ENCODE results near the gene TEX36. TPM values are rescaled to one million over a fixed set of nuclear protein-coding genes. Genes with fewer than 3 reads are reported as not detected.

Gene TEX36
- total RNA-seq, 1 experiment from 2014 or later, result 1.3 TPM

DNA sequence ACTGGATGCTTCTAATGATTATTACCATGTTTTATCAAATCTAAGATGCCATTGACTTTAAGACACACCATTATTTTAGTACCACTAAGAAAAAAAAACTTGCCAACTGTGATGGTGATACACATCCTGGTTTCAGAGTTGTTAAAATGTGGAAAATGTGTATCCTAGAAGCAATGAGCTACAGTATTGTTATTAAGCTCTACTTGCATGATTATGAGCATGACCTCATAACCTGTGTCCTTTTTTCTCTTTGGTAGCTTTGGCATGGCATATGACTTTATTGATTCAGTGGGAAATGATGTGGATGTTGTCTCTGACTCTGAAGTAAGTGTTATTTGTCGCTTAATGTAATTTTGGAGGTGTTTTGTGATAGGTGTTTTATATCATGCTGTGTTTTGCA, 39.8 kb upstream of the TEX36 start:
- no peak for DNase-seq (ENCODE audit: low spot score)
- ChIA-PET POLR2A (ENCODE audit: low non-redundant PET) (no interaction called here), CTCF (no interaction called here)
- H3K27me3 ChIP-seq (replicated peaks; ENCODE audit: insufficient read depth, low read depth, low read length, poor library complexity), result no peaks in the 10 kb centered on the region
- TF ChIP-seq, protein P1, sequence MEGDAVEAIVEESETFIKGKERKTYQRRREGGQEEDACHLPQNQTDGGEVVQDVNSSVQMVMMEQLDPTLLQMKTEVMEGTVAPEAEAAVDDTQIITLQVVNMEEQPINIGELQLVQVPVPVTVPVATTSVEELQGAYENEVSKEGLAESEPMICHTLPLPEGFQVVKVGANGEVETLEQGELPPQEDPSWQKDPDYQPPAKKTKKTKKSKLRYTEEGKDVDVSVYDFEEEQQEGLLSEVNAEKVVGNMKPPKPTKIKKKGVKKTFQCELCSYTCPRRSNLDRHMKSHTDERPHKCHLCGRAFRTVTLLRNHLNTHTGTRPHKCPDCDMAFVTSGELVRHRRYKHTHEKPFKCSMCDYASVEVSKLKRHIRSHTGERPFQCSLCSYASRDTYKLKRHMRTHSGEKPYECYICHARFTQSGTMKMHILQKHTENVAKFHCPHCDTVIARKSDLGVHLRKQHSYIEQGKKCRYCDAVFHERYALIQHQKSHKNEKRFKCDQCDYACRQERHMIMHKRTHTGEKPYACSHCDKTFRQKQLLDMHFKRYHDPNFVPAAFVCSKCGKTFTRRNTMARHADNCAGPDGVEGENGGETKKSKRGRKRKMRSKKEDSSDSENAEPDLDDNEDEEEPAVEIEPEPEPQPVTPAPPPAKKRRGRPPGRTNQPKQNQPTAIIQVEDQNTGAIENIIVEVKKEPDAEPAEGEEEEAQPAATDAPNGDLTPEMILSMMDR (conservative IDR thresholded peaks at IDR 0.05; ENCODE audit: low read depth, low read length), result no peak
- no peak for TF ChIP-seq EZH2 (IDR thresholded peaks at IDR 0.05; ENCODE audit: borderline replicate concordance, low read depth, low read length, poor library complexity, severe bottlenecking)
- H3K4me1 ChIP-seq (ENCODE audit: insufficient read depth, low read length, poor library complexity, severe bottlenecking), result no peaks in the 10 kb centered on the region
- H3K4me3 ChIP-seq (ENCODE audit: low read depth, low read length, poor library complexity, severe bottlenecking), result no peak overlapping the region
- peak overlapping the region; percentile 6 for H3K27ac ChIP-seq (ENCODE audit: low read depth, low read length, poor library complexity, severe bottlenecking)
- intact Hi-C loops (cut with micrococcal nuclease; ENCODE audit: unreplicated experiment), result no loop called here
- no TSS peak for BruUV-seq (replicated peaks)
- peaks cover 67% of the 10 kb centered on the region for H3K36me3 ChIP-seq (ENCODE audit: insufficient read depth, low read length, poor library complexity, severe bottlenecking)
- H3K9me3 ChIP-seq (ENCODE audit: low read depth, low read length, poor library complexity, severe bottlenecking), result no peaks in the 10 kb centered on the region

DNA sequence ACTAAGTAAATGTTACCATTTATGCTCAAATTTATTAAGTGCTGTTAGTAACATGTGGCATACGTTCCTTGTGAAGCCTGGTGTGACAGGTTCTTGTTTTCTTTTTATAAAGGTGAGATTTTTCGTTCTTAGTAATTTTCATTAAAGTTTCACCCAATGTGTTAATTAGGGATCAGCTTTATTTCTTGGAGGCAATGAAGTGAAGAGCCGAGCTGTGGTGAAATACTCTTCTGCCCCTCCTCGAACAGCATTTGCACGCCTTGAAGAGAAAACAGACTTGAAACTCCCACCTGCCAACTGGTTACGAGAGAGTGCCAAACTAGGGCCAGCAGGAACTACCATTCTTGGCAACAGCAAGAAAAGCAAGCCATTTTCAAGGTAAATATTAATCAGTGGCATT, 38.1 kb upstream of the TEX36 start:
- no TSS peak for BruUV-seq (replicated peaks)
- DNase-seq (ENCODE audit: low spot score), result no peak
- ChIA-PET POLR2A (ENCODE audit: low non-redundant PET) (no interaction called here), CTCF (no interaction called here)
- Histone ChIP-seq H3K27ac (ENCODE audit: low read depth, low read length, poor library complexity, severe bottlenecking) (no peak overlapping the region), H3K9me3 (ENCODE audit: low read depth, low read length, poor library complexity, severe bottlenecking) (no peaks in the 10 kb centered on the region), H3K4me1 (ENCODE audit: insufficient read depth, low read length, poor library complexity, severe bottlenecking) (no peaks in the 10 kb centered on the region), H3K36me3 (ENCODE audit: insufficient read depth, low read length, poor library complexity, severe bottlenecking) (peaks cover 49% of the 10 kb centered on the region), H3K27me3 (replicated peaks; ENCODE audit: insufficient read depth, low read depth, low read length, poor library complexity) (no peaks in the 10 kb centered on the region), H3K4me3 (ENCODE audit: low read depth, low read length, poor library complexity, severe bottlenecking) (no peak overlapping the region)
- TF ChIP-seq EZH2 (IDR thresholded peaks at IDR 0.05; ENCODE audit: borderline replicate concordance, low read depth, low read length, poor library complexity, severe bottlenecking), result no peak
- TF ChIP-seq, protein P1 (conservative IDR thresholded peaks at IDR 0.05; ENCODE audit: low read depth, low read length), result no peak
- intact Hi-C loops (cut with micrococcal nuclease; ENCODE audit: unreplicated experiment), result no loop called here

DNA sequence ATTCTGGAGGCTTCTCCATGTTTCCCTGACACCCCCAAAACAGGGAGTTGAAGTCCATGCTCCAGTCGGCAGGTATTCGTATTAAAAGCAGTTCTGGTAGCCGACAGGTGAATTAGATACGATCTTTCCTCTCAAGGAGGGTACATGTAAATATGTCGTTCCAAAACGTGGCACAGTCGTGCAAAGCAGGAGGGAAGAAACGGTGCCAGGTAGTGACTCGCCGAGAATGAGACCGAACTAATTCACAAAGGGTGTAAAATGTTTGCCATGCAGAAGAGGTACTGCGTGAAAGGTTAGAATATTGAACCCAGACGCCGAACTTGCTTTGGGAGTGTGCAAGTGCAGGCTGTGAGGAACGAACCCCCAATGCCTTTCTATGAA, 37.0 kb upstream of the TEX36 start:
- Histone ChIP-seq H3K9me3 (ENCODE audit: low read depth, low read length, poor library complexity, severe bottlenecking) (no peaks in the 10 kb centered on the region), H3K4me1 (ENCODE audit: insufficient read depth, low read length, poor library complexity, severe bottlenecking) (no peaks in the 10 kb centered on the region), H3K36me3 (ENCODE audit: insufficient read depth, low read length, poor library complexity, severe bottlenecking) (peaks cover 39% of the 10 kb centered on the region), H3K27ac (ENCODE audit: low read depth, low read length, poor library complexity, severe bottlenecking) (peak overlapping the region; percentile 90), H3K4me3 (ENCODE audit: low read depth, low read length, poor library complexity, severe bottlenecking) (peak overlapping the region; percentile 95), H3K27me3 (replicated peaks; ENCODE audit: insufficient read depth, low read depth, low read length, poor library complexity) (no peaks in the 10 kb centered on the region)
- BruUV-seq (replicated peaks), result TSS peak; percentile 49
- ChIA-PET CTCF (no interaction called here), POLR2A (ENCODE audit: low non-redundant PET) (no interaction called here)
- no peak for DNase-seq (ENCODE audit: low spot score)
- no peak for TF ChIP-seq EZH2 (IDR thresholded peaks at IDR 0.05; ENCODE audit: borderline replicate concordance, low read depth, low read length, poor library complexity, severe bottlenecking)
- TF ChIP-seq, protein P1 (conservative IDR thresholded peaks at IDR 0.05; ENCODE audit: low read depth, low read length), result no peak
- intact Hi-C loops (cut with micrococcal nuclease; ENCODE audit: unreplicated experiment), result no loop called here
